NOMO-1 (cell line): ENCODE measurements around the gene TRPV6.
A peak's percentile ranks its signal among the peaks of the same experiment; 100 is the strongest.

Experiments
- DNase-seq, 2 experiments: peaks; one replicate each; lab custom pipeline; 2025; ENCODE audit not compliant: unreplicated experiment in 2 of 2; lab: John Stamatoyannopoulos, UW

TRPV6 gene

DNA sequence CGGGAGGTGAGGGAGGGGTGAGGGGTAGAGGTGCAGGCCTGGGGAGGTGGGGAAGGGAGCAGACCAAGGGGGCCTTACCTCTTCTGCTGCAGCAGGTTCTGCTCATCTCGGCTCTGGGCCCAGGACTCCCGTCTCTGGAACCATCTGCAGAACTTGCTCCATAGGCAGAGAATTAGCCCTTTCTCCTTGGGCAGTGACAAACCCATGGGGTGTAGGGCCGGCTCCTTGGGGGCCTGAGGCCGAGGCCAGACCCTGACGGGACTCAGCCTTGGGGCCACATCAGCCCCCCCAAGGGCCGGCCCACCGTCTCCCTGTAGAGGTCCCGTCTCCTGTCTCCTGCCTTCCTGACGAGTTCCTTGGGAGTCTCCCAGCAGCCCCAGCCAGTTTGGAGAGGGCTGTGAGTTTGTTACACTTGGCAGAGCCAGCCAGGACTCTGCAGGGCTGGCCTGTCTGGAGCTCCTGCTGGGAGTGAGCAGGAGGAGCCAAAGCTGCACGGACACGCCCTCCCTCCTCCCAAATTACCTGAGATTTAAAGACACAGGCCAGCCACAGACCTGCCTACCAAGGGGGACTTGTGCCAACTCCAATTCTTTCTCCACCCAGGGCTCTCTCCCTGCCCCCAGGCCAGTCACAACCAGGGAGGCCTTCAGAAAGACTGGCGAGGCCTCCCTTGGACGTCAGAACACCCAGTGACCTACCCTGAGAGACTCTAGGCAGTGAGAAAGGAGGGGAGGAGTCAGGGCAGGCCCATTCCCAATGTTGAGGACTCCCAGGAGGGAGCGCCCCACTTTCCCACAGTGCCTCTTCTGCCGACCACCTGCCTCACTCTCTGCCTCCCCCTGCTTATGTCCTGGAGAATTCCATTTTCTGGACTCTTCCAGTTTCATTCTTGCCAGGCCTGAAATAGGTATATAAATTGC is at the start of gene TRPV6:
Gene TRPV6 (minus strand): TSS at position 435 of the 920 bp plus-strand sequence.
- no peak for DNase-seq

DNA sequence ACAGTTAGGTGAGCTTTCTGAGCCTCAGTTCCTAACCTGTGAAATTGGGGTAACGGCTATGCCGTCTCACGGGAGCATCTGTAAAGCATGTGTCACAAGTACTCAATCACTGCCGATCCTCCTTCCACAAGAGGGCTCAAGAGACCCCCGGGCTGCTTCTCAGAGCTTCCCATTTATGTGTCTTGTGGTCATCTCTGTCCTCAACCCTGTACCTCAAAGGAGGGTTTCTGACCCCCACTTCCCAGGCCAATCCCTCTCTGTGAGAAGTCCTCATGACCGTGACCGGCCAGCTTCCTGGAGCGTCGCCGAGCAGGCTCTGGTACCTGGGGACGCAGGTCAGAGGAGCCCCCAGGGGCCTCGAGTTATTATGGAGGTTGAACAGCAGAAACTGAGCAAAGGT is 48.5 kb upstream of the TRPV6 start:
- DNase-seq, result no peak

DNA sequence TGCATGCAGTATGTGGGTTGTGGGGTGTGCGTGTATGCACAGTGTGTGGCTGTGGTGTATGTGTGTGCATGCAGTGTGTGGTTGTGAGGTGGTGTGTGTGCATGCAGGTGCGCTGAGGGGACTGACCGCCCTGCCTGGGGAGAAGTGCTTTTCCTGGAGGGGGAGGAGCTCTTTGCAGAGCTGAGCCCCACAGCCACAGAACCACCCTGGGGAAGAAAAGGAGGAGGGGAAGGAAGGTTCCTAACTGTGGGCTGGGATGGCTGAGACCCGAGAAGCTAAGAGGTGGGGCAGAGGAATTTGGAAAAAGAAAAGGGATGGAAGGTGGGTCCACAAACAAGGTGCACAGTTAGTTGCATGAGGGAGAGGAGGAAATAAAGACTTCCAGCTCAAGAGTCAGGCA is 48.1 kb upstream of the TRPV6 start, which contains the start of gene TRPV5:
Gene TRPV5 (minus strand): TSS at position 123 of the 400 bp plus-strand sequence. CDS start 287 bp downstream, outside the sequence.
- DNase-seq, result no peak

DNA sequence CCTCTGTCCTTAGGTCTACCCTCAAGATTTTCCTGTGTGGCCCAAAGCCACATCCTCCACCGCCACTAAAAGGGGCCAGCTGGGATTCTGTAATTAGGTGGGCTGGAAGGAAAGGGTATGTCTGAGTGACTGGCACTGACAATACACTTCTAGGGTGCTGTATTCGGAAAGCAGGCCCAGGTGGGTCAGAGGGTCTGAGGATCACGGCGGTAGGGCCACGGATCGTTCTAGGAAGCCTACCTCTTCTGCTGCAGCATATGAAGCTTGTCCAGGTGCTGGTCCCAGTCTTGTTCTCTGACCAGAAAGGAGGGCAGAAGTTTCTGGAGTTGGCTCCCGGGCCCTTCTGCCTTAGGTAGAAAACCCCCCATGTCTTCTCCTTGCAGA is 47.5 kb upstream of the TRPV6 start:
- no peak for DNase-seq

DNA sequence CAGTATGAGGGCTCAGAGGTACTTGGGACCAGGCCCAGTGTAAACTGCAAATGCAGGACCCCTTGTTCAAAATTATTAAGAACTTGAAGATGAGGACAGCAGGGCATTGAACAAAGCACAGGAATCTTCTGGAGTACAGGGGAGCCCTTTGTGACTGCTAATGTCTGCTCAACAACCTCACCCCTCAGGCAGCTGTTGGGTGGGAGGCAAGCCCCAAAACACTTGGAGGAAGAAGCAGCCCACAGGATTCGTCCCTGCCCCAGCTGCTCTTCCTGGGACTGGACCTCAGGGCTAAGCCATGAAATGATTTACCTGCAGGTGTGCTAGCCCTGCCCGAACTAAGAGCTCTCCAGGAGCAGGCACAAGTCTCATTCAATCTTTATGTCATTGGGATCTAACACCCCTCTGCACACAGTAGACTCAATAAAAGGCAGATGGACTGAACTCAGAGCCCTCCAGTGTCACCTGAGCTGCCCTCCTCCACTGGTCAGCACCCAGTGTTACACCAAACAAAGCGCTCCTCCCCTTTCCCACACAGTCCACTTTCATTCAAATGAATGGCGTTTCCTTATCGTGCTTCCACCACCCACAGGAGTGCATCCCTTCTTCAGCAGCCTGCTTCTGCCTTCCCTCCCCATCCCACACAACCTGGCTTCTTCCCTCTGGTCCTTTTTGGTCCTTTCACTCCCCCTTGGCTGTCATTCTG is 47.0 kb upstream of the TRPV6 start:
- DNase-seq, result no peak

DNA sequence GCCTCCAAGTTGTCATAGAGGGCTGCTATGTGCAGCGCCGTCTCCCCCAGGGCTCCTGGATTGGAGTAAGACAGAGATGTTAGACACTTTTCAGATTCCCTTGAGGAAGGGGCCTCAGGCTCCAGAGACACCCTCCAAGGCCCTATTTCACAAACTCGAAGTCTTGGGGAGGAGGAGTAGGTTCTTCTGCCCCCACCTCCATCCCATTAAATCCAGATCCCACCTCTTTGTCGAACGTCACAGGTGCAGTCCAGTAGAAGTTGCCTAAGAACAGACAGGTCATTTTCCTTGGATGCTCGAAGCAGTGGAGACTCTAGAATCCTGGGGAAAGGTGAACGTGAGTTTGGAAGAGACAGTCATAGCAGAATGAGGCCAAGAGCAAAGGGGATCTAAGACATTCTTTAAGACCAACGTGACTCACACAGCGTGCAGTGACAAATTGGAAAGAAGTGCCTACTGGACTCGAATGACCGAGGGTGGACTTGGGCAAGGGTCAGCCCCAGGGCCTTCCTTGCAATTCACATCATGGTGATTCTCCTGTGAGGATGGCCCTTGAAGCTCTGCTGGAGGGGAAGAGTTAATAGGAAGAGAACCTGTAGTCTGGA is 44.7 kb upstream of the TRPV6 start:
- no peak for DNase-seq

DNA sequence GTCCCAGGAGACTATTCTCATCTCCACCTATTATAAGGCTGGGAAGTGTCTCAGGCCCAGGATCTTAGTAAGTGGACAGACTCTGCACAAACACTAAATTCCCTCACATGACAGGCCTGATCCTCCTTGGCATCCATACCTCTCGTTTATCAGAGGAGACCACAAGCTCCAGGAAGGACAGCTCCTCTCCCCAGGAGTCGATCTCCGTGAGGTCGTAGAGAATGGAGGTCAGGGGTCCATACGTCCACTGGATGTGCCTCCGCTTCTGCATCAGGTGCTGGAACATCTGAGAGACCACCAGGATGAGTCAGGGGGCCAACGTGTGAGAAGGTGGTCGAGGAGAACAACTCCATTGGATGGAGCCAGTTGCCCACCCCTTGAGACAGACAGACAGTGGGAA is 42.4 kb upstream of the TRPV6 start:
- DNase-seq, result no peak

DNA sequence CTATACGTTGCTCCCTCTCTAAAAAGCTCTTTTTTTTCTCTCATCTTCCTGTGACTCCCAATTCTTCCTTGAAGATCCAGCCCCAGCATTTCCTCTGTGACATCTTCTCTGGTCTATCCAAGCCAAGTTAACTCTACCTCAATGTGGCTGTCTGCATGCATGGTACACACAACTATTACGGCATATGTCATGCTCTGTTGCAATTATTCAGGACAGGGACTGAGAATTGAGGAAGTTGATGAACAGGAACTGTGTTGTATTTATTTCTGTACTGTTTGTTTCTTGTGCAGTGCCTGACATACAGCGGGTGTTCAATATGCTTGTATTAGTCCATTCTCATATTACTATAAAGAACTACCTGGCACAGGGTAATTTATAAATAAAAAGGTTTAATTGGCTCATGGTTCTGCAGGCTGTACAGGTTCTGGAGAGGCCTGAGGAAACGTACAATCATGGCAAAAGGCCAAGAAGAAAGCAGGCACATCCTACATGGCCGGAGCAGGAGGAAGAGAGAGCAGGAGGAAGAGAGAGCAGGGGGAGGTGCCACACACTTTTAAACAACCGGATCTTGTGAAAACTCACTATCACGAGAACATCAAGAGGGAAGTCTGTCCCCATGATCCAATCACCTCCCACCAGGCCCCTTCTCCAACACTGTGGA is 41.7 kb upstream of the TRPV6 start:
- DNase-seq, result peak; percentile 37 to 69

DNA sequence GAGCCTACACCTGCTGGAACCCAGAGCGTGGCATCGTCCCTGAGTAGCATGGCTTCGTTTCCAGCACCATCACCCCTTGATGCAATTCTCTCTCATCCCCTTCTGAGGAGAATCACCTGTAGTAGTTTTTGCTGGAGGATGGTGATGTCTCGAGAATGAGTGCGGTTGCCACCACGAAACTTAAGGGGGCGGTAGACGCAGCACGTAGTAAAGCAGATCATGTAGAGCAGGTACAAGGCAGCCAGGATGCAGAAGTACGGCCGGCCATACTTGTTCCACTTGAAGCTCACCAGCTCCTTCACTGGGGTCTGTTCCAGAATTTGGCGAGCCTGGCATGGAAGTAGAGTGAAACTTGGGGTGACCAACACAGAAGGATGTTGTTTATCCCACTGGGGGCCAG is 39.9 kb upstream of the TRPV6 start:
- DNase-seq, result no peak

DNA sequence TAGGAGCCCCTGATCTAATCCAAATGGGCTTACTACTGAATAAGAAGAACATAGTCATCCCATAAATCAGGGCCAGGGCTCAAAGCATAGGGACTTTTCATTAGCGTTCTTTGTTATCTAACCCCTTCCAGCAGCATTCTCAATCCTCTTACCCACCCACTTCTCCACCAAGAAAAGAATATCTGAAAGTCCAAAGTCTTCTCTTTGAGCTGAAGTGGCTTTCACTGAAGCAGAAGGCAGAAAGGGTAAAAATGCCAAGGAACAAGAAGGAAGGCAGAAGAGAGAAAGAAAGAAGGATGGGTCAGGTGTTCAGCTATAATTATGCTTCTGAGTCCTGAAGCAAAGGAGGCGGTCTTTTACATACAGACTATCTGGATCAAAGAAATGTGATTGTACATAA is 37.8 kb upstream of the TRPV6 start:
- no peak for DNase-seq

DNA sequence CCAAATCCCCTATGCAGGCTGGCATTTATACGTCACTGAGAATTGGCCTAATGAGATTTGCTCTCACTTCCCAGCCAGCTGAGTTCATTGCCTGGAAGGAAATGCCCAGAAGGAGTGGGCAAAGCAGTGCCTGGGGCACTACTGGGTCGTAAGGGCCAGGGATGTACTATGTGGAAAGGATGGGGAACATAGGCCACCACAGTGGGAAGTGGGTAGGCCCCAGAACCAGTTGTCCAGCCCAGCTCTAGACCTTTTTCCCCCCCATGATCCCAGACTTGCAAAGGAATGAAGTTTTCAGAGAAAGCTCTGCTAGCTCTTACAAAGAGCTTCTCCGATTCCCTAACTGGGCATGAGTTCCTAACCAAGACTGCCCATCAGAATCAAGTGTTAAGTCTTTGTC is 34.1 kb upstream of the TRPV6 start:
- no peak for DNase-seq

DNA sequence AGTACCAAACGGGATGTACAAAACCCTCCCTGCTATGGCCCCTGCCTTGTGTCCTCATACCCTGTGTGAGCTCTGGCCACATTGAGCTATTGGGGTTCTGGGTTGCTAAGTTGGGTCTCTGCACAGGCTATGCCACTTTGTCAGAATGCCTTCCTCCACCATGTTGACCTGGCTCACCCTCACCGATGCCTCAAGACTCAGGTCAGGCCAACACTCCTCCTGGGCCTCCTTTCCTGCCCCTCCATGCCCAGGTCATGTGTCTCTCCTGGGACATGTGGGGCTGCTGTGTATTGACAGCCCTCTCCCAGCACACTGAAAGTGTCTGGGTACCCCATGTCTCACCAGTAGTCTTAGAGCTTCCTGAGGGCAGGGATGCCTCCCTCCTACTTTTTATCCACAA is 33.4 kb upstream of the TRPV6 start:
- no peak for DNase-seq

DNA sequence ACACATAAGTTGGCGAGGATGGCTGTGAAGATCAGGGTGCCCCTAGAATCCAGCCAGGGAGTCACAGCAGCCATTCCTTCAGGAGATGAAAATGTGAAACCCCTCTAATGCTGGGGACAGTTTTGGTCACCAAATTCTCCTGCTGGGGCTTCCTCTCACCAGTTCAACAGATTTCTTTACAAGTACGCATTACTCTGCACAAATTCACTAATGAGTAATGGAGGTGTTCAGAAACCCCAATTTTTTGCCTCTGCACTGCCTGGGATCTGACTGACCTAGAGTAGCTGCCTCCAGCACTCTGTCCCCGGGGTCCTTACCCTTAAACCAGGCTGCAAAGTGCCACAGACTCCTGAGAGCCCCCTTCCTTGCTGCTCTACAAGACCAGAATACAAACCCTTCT is 31.9 kb upstream of the TRPV6 start:
- DNase-seq, result no peak

DNA sequence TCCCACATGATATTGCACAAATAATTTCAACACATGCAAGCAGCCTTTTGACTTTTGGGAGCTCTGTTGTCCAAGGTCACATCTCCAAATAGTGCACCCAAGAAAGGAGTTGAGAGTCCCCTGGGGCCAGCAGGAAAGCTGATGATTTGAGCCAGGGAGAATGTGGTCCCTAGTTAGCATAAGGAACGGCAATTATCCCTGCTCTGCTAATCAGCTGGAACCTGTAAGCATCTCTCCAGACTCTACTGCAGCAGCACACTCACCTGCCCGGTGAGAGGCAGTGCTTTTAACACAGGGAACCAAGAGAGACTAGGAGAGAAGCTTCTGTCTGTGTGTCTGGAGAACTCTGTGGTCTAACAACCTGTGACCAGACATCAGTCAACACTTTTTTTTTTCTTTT is 31.0 kb upstream of the TRPV6 start:
- no peak for DNase-seq

DNA sequence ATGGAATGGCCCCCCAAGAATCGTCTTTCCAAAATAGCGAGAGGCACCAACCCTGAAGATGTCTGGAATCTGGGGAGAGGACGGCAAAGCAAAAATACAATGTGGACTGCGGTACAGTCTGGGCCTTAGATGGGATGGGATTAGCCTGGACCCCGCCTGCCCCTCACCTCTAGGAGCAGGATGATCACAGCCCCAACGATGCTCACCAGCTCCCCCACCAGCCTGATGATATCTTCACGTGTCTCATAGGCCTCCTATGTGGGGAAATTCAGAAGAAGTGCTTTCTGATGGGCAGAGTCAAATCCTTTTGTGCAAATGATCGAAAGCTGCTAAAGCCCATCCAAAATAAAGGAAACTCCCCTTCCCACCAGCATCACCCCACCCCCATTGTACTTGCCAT is 29.8 kb upstream of the TRPV6 start:
- no peak for DNase-seq

DNA sequence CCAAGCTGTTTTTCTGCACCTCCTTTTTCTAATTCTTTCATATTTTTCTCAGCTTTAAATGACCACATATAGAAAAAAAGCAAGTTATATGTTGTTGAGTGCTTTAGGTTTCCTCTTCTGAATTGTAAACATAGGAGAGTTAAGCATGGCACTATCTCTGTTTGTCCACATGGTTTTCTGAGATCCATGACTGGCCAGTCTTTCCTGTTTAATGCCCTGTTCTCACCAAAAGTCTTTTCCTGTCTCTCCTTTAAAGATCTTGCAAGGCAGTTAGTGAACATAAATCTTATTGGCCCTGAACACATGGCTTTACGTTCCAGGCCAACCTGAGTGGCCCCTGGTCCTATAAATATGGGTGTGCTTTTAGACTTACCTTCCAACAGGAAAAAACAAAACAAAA is 28.6 kb upstream of the TRPV6 start:
- no peak for DNase-seq

DNA sequence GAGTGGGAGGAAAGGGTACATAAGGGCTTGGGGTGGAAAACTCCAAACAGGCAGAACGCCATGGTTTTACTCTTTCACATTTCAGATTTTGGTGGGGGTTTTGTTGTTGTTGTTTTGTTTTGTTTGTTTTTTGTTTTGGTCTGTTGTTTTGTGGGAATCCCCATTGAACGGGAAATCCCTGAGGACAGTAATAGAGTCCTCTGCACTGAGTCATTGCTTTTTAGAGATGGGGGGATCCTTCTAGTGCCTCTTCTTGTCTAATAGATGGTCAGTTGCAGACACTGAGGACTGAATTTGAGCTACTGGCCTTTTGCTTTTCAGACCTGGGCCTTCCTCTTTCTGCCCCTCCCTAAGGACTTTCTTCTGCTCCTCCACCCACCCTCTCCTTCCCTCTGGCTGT is 28.0 kb upstream of the TRPV6 start:
- no peak for DNase-seq

DNA sequence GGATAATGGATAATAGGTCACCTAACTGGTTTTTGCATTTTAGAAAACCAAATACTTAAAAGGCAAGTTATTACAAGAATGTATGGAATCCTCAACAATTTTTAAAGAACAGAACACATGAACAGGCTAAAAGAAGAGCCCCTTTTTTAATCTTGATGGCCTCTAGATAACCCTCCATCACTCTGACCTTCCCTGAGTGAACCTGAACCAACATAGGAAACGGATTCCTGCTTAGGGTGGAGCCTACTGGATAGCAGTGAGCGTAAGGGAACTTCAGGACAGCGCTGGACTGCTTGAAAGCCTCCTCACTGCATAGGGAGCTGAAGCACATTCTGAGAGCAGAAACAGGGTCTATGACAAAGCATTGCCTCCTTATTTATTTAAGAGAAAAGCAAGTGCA is 27.5 kb upstream of the TRPV6 start:
- DNase-seq, result no peak

DNA sequence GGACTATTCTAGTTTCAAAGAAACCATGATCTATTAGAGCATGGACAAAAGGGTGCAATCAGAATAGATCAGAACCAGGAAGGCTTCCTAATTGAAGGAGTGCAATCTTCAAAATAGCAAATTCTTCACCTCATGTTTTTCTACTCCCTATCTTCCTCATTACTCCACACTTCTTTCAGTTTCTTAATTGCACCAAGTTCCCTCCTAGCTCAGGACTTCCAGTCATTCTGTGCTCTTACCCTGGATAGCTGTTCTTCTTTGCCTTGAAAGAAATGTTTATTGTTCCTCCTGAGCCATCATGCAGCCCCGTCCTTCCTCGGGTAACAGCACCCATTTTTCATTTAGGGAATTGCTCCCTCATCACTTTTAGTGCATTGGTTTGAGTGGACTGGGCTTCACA is 24.9 kb upstream of the TRPV6 start:
- DNase-seq, result no peak

DNA sequence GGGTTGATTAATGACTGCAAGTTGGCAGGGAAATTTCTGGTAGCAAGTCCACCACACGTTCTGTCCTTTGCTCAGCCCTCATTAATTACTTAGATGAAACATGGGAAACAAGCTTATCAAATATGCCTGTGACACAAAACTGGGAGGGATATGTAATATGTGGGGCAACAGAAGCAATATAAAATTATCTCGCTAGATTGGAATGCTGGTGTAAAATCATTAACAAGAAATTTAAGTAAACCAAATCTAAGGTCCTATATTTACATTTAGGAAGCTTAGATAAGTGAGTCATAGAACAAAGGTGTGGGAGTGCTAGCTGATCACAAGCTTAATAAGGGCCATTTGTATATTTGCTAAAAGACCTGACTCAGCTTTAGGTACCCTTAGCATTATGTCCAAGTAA is 24.5 kb upstream of the TRPV6 start:
- no peak for DNase-seq
